Right atrium auricular region (tissue), 2 donors: ENCODE results near the gene NRXN3. TPM values are rescaled to one million over a fixed set of nuclear protein-coding genes. Genes with fewer than 3 reads are reported as not detected.

Experiments used
- DNase-seq: peaks from one replicate; pipeline ENCODE4 v3.0.0-alpha.2; 2019; ENCODE audit warnings: low spot score
- H3K27ac ChIP-seq, 2 donors: fragments of 200-600 bp; sonication (generic); 1 replicate in 1 of 2; 2 replicates in 1 of 2; pipeline ENCODE4 v1.5.1; 2016 to 2019
- H3K27me3 ChIP-seq, 2 donors: fragments of 200-600 bp; sonication (generic); one replicate each; pipeline versions ENCODE4 v1.5.1 to v1.6.0; 2017 to 2019
- H3K36me3 ChIP-seq: fragments of 200-600 bp; sonication (generic); one replicate; pipeline ENCODE4 v1.5.1; 2016
- H3K4me1 ChIP-seq, 2 donors: fragments of 200-600 bp; sonication (generic); one replicate each; pipeline versions ENCODE4 v1.5.1 to v1.6.0; 2017 to 2019
- H3K4me3 ChIP-seq, 2 donors: fragments of 200-600 bp; sonication (generic); 1 replicate in 1 of 2; 2 replicates in 1 of 2; pipeline ENCODE4 v1.5.1; 2017 to 2019; ENCODE audit warnings: mild to moderate bottlenecking in 1 of 2, moderate library complexity in 1 of 2
- H3K9me3 ChIP-seq, 2 donors: fragments of 200-600 bp; sonication (generic); one replicate each; pipeline ENCODE4 v1.5.1; 2019
- CTCF ChIP-seq, 2 donors: fragments of 200-600 bp; sonication (generic); IDR thresholded peaks; one replicate each; pipeline ENCODE4 v1.5.1; 2019; ENCODE audit warnings: antibody characterized with exemption in 2 of 2
- total RNA-seq, 2 donors: library from RNA; depleted of rRNA; stranded (reverse); fragments of >200 nt; gene quantifications; one replicate each; pipeline ENCODE4 v1.1.0, GENCODE V29; 2016

The NRXN3 gene
- total RNA-seq, 2 donors from 2014 or later, result 2.0 to 2.3 TPM

GRCh38 chr14:79476552-79476951, 1306.4 kb downstream of the NRXN3 start:
- no peak for DNase-seq
- Histone ChIP-seq H3K27me3 (no peaks in the 10 kb centered on the region), H3K36me3 (no peaks in the 10 kb centered on the region), H3K9me3 (no peaks in the 10 kb centered on the region), H3K27ac (no peak overlapping the region), H3K4me3 (no peak overlapping the region), H3K4me1 (no peaks in the 10 kb centered on the region)
- no peak for TF ChIP-seq CTCF (IDR thresholded peaks at IDR 0.05)

GRCh38 chr14:79480212-79480611, 1310.0 kb downstream of the NRXN3 start:
- TF ChIP-seq CTCF (IDR thresholded peaks at IDR 0.05), result no peak
- no peak overlapping the region for H3K27ac ChIP-seq
- no peak overlapping the region for H3K4me3 ChIP-seq
- no peaks in the 10 kb centered on the region for H3K27me3 ChIP-seq
- DNase-seq, result no peak
- no peaks in the 10 kb centered on the region for H3K36me3 ChIP-seq
- H3K4me1 ChIP-seq, result no peaks in the 10 kb centered on the region
- H3K9me3 ChIP-seq, result no peaks in the 10 kb centered on the region

- H3K27ac ChIP-seq, result no peak overlapping the region
- no peaks in the 10 kb centered on the region for H3K4me1 ChIP-seq
- DNase-seq, result no peak
- no peaks in the 10 kb centered on the region for H3K27me3 ChIP-seq
- no peak for TF ChIP-seq CTCF (IDR thresholded peaks at IDR 0.05)
- no peaks in the 10 kb centered on the region for H3K36me3 ChIP-seq
- H3K9me3 ChIP-seq, result no peaks in the 10 kb centered on the region
- H3K4me3 ChIP-seq, result no peak overlapping the region
Measured at GRCh38 chr14:79482825-79483224, 1312.7 kb downstream of the NRXN3 start.

GRCh38 chr14:79483477-79484388, 1313.6 kb downstream of the NRXN3 start:
- no peaks in the 10 kb centered on the region for H3K36me3 ChIP-seq
- no peaks in the 10 kb centered on the region for H3K9me3 ChIP-seq
- no peak for TF ChIP-seq CTCF (IDR thresholded peaks at IDR 0.05)
- no peak overlapping the region for H3K4me3 ChIP-seq
- no peaks in the 10 kb centered on the region for H3K4me1 ChIP-seq
- no peak for DNase-seq
- H3K27me3 ChIP-seq, result no peaks in the 10 kb centered on the region
- no peak overlapping the region for H3K27ac ChIP-seq

GRCh38 chr14:79487632-79488031, 1317.5 kb downstream of the NRXN3 start:
- DNase-seq, result no peak
- Histone ChIP-seq H3K4me3 (no peak overlapping the region), H3K36me3 (no peaks in the 10 kb centered on the region), H3K9me3 (no peaks in the 10 kb centered on the region), H3K27me3 (no peaks in the 10 kb centered on the region), H3K4me1 (no peaks in the 10 kb centered on the region), H3K27ac (no peak overlapping the region)
- TF ChIP-seq CTCF (IDR thresholded peaks at IDR 0.05), result no peak
